Measurements from ENCODE around the gene HSPBP1. TPM values are rescaled to one million over a fixed set of nuclear protein-coding genes. Genes with fewer than 3 reads are reported as not detected.

The HSPBP1 gene
- total RNA-seq, 1 donor from 2014 or later = 67.3 TPM

- no peak overlapping the region for H3K4me3 ChIP-seq (ENCODE audit: low read depth, low read length)
- DNase-seq (ENCODE audit: low read depth) = no peak
- TF ChIP-seq CTCF (conservative IDR thresholded peaks at IDR 0.05; ENCODE audit: low read depth, low read length) = no peak
Measured at GRCh38 chr19:55320844-55321419, 41.0 kb upstream of the HSPBP1 start.

- no peak overlapping the region for H3K4me3 ChIP-seq (ENCODE audit: low read depth, low read length)
- no peak for DNase-seq (ENCODE audit: low read depth)
- TF ChIP-seq CTCF (conservative IDR thresholded peaks at IDR 0.05; ENCODE audit: low read depth, low read length) = no peak
Measured at GRCh38 chr19:55319785-55320184, 39.9 kb upstream of the HSPBP1 start.

- H3K4me3 ChIP-seq (ENCODE audit: low read depth, low read length) = no peak overlapping the region
- DNase-seq (ENCODE audit: low read depth) = no peak
- no peak for TF ChIP-seq CTCF (conservative IDR thresholded peaks at IDR 0.05; ENCODE audit: low read depth, low read length)
Measured at GRCh38 chr19:55316646-55317045, 36.7 kb upstream of the HSPBP1 start.

- no peak for TF ChIP-seq CTCF (conservative IDR thresholded peaks at IDR 0.05; ENCODE audit: low read depth, low read length)
Measured at GRCh38 chr19:55315956-55316525, 36.1 kb upstream of the HSPBP1 start.

GRCh38 chr19:55314396-55314795 is 34.5 kb upstream of the HSPBP1 start:
- no peak overlapping the region for H3K4me3 ChIP-seq (ENCODE audit: low read depth, low read length)
- TF ChIP-seq CTCF (conservative IDR thresholded peaks at IDR 0.05; ENCODE audit: low read depth, low read length) = no peak
- no peak for DNase-seq (ENCODE audit: low read depth)

More at GRCh38 chr19:55315956-55316525, 36.1 kb upstream of the HSPBP1 start:
- no peak for DNase-seq (ENCODE audit: low read depth)
- H3K4me3 ChIP-seq (ENCODE audit: low read depth, low read length) = no peak overlapping the region

GRCh38 chr19:55312621-55313512 is 33.0 kb upstream of the HSPBP1 start:
- H3K4me3 ChIP-seq (ENCODE audit: low read depth, low read length) = no peak overlapping the region
- no peak for DNase-seq (ENCODE audit: low read depth)
- no peak for TF ChIP-seq CTCF (conservative IDR thresholded peaks at IDR 0.05; ENCODE audit: low read depth, low read length)
